ENCODE data around the gene PRUNE2. TPM values are rescaled to one million over a fixed set of nuclear protein-coding genes. Genes with fewer than 3 reads are reported as not detected.

Gene PRUNE2
- total and polyA plus RNA-seq, 2 of the 8 experiments (the other 6 are each of a cell fraction or from before 2014, with no cell fraction given): 5.5 to 13.3 TPM

- TF ChIP-seq ATF3 (IDR thresholded peaks at IDR 0.05; ENCODE audit: insufficient read depth, low read depth, low read length): no peak
- no peak for TF ChIP-seq CBX8 (IDR thresholded peaks at IDR 0.05; ENCODE audit: borderline replicate concordance, low read depth, low read length)
- no peak for TF ChIP-seq POLR2A (IDR thresholded peaks at IDR 0.05; ENCODE audit: control extremely low read depth in 1 of 2, low read depth in 2 of 2, low read length in 2 of 2)
These were observed 185.7 kb downstream of the PRUNE2 start (continued) for GRCh38 chr9:76720245-76720644.

All from H1 (cell line).